ENCODE measurements around the gene STAB2. TPM values are rescaled to one million over a fixed set of nuclear protein-coding genes. Genes with fewer than 3 reads are reported as not detected.

Gene STAB2
- total and polyA plus RNA-seq, 4 donors, result 3.4 to 42.6 (median 16.6) TPM

- no peaks in the 10 kb centered on the region for H3K27me3 ChIP-seq (ENCODE audit: control insufficient read depth in 4 of 4, insufficient read depth in 4 of 4, low read length in 3 of 4)
- H3K9ac ChIP-seq (ENCODE audit: low read depth in 1 of 2, low read length in 2 of 2), result no peak overlapping the region
- H3K36me3 ChIP-seq (ENCODE audit: control insufficient read depth in 4 of 4, insufficient read depth in 3 of 4, low read depth in 1 of 4, low read length in 3 of 4), result no peaks in the 10 kb centered on the region
- DNase-seq (ENCODE audit: low spot score), result no peak
- no peaks in the 10 kb centered on the region for H3K4me1 ChIP-seq (ENCODE audit: control insufficient read depth in 4 of 4, insufficient read depth in 4 of 4, low read length in 3 of 4)
- H3K4me3 ChIP-seq (ENCODE audit: low read depth in 1 of 3, low read length in 3 of 3), result no peak overlapping the region
- WGBS, result 84% methylated on average over 3 of the region's 3 CpGs
- no peaks in the 10 kb centered on the region for H3K9me3 ChIP-seq (ENCODE audit: control insufficient read depth in 4 of 4, low read length in 3 of 4)
- no peak for TF ChIP-seq RXRA (IDR thresholded peaks at IDR 0.05)
- TF ChIP-seq REST (IDR thresholded peaks at IDR 0.05), result no peak
- TF ChIP-seq FOXA2 (IDR thresholded peaks at IDR 0.05), result no peak
- TF ChIP-seq, protein P1, sequence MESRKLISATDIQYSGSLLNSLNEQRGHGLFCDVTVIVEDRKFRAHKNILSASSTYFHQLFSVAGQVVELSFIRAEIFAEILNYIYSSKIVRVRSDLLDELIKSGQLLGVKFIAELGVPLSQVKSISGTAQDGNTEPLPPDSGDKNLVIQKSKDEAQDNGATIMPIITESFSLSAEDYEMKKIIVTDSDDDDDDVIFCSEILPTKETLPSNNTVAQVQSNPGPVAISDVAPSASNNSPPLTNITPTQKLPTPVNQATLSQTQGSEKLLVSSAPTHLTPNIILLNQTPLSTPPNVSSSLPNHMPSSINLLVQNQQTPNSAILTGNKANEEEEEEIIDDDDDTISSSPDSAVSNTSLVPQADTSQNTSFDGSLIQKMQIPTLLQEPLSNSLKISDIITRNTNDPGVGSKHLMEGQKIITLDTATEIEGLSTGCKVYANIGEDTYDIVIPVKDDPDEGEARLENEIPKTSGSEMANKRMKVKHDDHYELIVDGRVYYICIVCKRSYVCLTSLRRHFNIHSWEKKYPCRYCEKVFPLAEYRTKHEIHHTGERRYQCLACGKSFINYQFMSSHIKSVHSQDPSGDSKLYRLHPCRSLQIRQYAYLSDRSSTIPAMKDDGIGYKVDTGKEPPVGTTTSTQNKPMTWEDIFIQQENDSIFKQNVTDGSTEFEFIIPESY (IDR thresholded peaks at IDR 0.05), result no peak
- no peak for TF ChIP-seq SP1 (IDR thresholded peaks at IDR 0.05)
- TF ChIP-seq NR2F2 (IDR thresholded peaks at IDR 0.05), result no peak
- no peak for TF ChIP-seq YY1 (IDR thresholded peaks at IDR 0.05)
- TF ChIP-seq FOXA1 (IDR thresholded peaks at IDR 0.05), result no peak
- TF ChIP-seq HNF4G (IDR thresholded peaks at IDR 0.05), result no peak
- no peak for TF ChIP-seq MAX (IDR thresholded peaks at IDR 0.05)
- TF ChIP-seq RAD21 (IDR thresholded peaks at IDR 0.05), result no peak
- no peak for TF ChIP-seq TAF1 (conservative IDR thresholded peaks at IDR 0.05)
- TF ChIP-seq CTCF (IDR thresholded peaks at IDR 0.05; ENCODE audit: low read depth, low read length, missing input control), result no peak
- no peak for TF ChIP-seq EGR1 (IDR thresholded peaks at IDR 0.05; ENCODE audit: low read depth in 2 of 2)
- TF ChIP-seq, protein P2, sequence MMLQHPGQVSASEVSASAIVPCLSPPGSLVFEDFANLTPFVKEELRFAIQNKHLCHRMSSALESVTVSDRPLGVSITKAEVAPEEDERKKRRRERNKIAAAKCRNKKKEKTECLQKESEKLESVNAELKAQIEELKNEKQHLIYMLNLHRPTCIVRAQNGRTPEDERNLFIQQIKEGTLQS (IDR thresholded peaks at IDR 0.05), result no peak
- no peak overlapping the region for H3K27ac ChIP-seq (ENCODE audit: low read depth in 1 of 2, low read length in 2 of 2)
Measured at GRCh38 chr12:103691063-103691462, 104.0 kb downstream of the STAB2 start.

- WGBS, result 81% methylated on average over 5 of the region's 5 CpGs
- no peak for TF ChIP-seq EGR1 (IDR thresholded peaks at IDR 0.05; ENCODE audit: low read depth in 2 of 2)
- TF ChIP-seq REST (IDR thresholded peaks at IDR 0.05), result no peak
- TF ChIP-seq HNF4G (IDR thresholded peaks at IDR 0.05), result no peak
- no peak for TF ChIP-seq YY1 (IDR thresholded peaks at IDR 0.05)
- TF ChIP-seq FOXA2 (IDR thresholded peaks at IDR 0.05), result no peak
- no peak for TF ChIP-seq FOXA1 (IDR thresholded peaks at IDR 0.05)
- no peak for TF ChIP-seq SP1 (IDR thresholded peaks at IDR 0.05)
- no peak for TF ChIP-seq HNF4A (conservative IDR thresholded peaks at IDR 0.05)
- TF ChIP-seq JUND (IDR thresholded peaks at IDR 0.05), result no peak
- no peak for TF ChIP-seq NR2F2 (IDR thresholded peaks at IDR 0.05)
- no peak for TF ChIP-seq TAF1 (conservative IDR thresholded peaks at IDR 0.05)
- TF ChIP-seq MAX (IDR thresholded peaks at IDR 0.05), result no peak
- no peak for TF ChIP-seq GABPA (IDR thresholded peaks at IDR 0.05 in 1 of 2, conservative IDR thresholded peaks at IDR 0.05 in 1 of 2)
- TF ChIP-seq, protein P1 (IDR thresholded peaks at IDR 0.05), result no peak
- Histone ChIP-seq H3K27ac (ENCODE audit: low read depth in 1 of 2, low read length in 2 of 2) (no peak overlapping the region), H3K36me3 (ENCODE audit: control insufficient read depth in 4 of 4, insufficient read depth in 3 of 4, low read depth in 1 of 4, low read length in 3 of 4) (no peaks in the 10 kb centered on the region), H3K4me1 (ENCODE audit: control insufficient read depth in 4 of 4, insufficient read depth in 4 of 4, low read length in 3 of 4) (peaks cover 0 to 5% (median 0%) of the 10 kb centered on the region in 4 donors), H3K27me3 (ENCODE audit: control insufficient read depth in 4 of 4, insufficient read depth in 4 of 4, low read length in 3 of 4) (no peaks in the 10 kb centered on the region), H3K9me3 (ENCODE audit: control insufficient read depth in 4 of 4, low read length in 3 of 4) (no peaks in the 10 kb centered on the region), H3K4me3 (ENCODE audit: low read depth in 1 of 3, low read length in 3 of 3) (no peak overlapping the region), H3K9ac (ENCODE audit: low read depth in 1 of 2, low read length in 2 of 2) (no peak overlapping the region)
- no peak for DNase-seq (ENCODE audit: low spot score)
Measured at GRCh38 chr12:103696101-103696500, 109.0 kb downstream of the STAB2 start.

Measured in liver (tissue), 9 donors.